ENCODE results near the gene LCE5A.

Gene LCE5A, protein sequence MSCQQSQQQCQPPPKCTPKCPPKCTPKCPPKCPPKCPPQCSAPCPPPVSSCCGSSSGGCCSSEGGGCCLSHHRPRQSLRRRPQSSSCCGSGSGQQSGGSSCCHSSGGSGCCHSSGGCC

DNA sequence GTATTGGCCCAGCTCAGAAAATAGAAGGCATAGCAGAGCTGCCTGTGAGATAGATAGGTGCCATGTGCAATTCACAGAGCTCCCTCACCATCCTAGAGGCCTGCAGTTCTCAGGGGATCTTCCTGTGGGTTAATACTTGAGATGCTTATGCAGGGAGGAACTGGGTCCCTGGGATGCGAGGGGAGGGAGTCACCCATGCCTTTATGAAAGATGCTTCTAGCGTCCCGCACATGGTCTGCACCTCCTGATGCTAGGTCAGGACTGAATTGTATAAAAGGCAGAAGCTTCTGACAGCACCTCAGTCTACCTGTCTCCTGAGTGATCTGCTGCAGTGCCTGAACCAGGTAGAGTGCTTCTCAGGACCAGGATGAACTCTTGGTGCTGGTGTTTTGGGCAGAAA is at the start of gene LCE5A:
TSS of gene LCE5A (plus strand) at position 301 of the 400 bp plus-strand sequence. CDS start 732 bp downstream, outside the sequence.
- TF ChIP-seq, protein P1, sequence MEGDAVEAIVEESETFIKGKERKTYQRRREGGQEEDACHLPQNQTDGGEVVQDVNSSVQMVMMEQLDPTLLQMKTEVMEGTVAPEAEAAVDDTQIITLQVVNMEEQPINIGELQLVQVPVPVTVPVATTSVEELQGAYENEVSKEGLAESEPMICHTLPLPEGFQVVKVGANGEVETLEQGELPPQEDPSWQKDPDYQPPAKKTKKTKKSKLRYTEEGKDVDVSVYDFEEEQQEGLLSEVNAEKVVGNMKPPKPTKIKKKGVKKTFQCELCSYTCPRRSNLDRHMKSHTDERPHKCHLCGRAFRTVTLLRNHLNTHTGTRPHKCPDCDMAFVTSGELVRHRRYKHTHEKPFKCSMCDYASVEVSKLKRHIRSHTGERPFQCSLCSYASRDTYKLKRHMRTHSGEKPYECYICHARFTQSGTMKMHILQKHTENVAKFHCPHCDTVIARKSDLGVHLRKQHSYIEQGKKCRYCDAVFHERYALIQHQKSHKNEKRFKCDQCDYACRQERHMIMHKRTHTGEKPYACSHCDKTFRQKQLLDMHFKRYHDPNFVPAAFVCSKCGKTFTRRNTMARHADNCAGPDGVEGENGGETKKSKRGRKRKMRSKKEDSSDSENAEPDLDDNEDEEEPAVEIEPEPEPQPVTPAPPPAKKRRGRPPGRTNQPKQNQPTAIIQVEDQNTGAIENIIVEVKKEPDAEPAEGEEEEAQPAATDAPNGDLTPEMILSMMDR (IDR thresholded peaks at IDR 0.05; ENCODE audit: control insufficient read depth, insufficient read depth, low read depth, low read length, missing control alignments), result no peak
- no peak for DNase-seq (ENCODE audit: low read depth)
- no peak within 1 kb of the TSS for H3K4me3 ChIP-seq (ENCODE audit: control insufficient read depth, low read depth, low read length)

DNA sequence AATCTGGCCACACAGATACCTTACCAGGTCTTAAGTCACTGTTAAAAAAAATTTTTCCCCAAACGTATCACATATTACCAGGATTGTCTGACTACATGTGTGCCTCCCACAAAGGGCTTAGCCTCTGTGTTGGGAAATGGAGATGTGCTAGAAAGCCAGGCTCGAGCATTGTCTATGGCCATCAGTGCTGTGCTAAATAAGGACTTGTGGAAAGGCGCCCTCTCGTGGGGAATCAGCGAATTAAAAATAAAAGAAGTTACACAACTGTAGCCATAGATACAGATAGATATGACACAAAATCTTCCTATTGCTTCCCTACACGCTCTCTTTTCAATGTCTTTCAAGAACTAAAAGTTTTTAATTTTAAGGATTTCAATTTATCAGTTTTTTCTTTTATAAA is 49.1 kb upstream of the LCE5A start:
- peak; percentile 27 for DNase-seq (ENCODE audit: low read depth)
- H3K4me3 ChIP-seq (ENCODE audit: control insufficient read depth, low read depth, low read length), result no peak overlapping the region
- TF ChIP-seq, protein P1 (IDR thresholded peaks at IDR 0.05; ENCODE audit: control insufficient read depth, insufficient read depth, low read depth, low read length, missing control alignments), result peak; percentile 68

DNA sequence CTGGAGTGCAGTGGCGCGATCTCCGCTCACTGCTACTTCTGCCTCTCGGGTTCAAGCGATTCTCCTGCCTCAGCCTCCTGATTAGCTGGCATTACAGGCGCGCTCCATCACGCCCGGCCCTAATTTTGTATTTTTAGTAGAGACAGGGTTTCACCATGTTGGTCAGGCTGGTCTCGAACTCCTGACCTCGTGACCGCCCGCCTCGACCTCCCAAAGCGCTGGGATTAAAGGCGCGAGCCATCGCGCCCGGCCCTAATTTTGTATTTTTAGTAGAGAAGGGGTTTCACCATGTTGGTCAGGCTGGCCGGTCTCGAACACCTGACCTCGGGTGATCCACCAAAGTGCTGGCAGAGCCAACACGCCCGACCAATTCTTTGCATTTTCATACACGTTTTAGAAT is 48.0 kb upstream of the LCE5A start:
- no peak for DNase-seq (ENCODE audit: low read depth)
- H3K4me3 ChIP-seq (ENCODE audit: control insufficient read depth, low read depth, low read length), result no peak overlapping the region
- TF ChIP-seq, protein P1 (IDR thresholded peaks at IDR 0.05; ENCODE audit: control insufficient read depth, insufficient read depth, low read depth, low read length, missing control alignments), result no peak

DNA sequence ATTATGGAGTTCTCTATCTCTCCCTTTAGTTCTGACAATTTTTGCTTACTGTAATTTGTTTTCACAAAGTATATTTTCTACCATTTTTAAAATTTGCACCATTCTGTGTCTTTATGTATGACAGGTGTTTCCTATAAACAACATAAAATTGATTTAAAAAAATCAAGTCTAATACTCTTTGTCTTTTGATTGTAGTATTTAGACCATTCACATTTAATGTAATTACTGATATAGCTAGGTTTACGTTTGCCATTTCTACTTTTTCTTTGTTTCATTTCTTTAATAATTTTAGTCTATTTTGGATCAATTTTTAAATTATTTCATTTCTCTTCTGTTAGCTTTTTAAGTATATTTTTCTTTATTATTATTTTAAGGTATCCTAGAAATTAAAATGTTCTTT is 44.4 kb upstream of the LCE5A start:
- no peak overlapping the region for H3K4me3 ChIP-seq (ENCODE audit: control insufficient read depth, low read depth, low read length)
- TF ChIP-seq, protein P1 (IDR thresholded peaks at IDR 0.05; ENCODE audit: control insufficient read depth, insufficient read depth, low read depth, low read length, missing control alignments), result no peak
- DNase-seq (ENCODE audit: low read depth), result no peak

DNA sequence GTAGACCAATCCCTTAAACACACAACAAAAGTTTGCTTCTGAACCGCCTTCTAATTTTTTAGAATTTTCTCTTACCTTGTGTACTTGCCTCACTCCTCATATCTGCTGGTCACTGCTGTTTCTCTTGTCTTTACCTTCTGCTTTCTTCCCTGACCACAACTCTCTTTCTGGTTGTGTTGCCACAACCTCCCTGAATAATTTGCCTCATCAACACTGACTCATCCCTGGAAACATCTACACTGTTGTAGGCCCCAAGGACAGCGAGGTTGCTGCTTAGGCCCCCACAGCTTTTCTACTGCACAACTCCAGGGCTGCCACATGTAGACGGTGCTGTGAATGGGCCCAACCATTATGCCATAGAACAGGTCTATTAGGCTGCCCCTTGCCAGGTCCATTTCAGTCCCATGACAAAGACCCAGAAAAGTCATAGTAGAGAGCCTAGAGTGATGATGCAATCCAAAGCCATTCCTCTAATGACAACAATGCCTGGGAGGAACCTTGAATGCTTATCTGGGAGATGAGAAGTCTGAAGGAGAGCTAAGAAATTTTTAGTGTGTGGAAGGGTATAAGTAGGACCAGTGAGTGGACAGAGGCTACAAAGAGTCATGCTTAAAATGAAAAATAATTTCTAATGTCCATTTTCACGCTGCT is 36.6 kb upstream of the LCE5A start:
- TF ChIP-seq, protein P1 (IDR thresholded peaks at IDR 0.05; ENCODE audit: control insufficient read depth, insufficient read depth, low read depth, low read length, missing control alignments), result no peak
- H3K4me3 ChIP-seq (ENCODE audit: control insufficient read depth, low read depth, low read length), result no peak overlapping the region
- DNase-seq (ENCODE audit: low read depth), result no peak

DNA sequence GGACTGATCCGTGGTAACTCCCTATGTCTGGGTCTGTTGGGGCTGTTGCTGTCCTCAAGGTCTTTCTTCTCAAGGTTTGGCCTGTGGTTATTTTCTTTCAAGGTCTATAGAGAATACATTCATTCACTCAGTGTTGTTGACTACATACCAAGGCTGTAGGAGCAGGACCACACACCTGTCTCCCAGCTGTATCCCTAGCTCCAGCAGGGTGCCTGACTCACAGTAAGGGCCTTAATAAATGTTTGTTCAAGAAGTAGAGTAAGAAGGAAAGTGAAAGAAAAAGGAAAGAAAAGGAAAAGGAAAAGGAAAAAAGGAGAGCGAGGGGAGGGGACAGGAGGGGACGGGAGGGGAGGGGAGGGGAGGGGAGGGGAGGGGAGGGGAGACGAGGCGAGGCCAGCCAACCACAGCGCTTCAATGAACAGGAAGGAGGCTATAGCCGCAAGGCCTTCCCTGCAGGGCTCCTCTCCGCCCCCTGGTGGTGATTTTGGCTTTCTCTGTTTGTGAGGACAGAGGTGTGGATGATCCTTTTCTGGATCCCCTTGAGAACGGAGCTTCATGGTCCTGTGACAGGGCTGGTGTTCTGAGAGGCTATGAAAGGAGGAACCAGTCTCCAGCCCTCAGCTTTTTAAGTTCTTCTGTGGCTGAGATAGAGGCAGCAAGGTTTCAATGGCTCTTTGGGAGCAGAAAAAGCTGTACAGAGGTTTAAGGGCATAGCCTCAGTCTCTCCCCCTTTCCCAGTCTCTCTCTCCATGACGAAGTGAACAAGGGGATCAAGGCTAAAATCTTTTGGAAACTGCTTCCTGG is 30.6 kb upstream of the LCE5A start:
- TF ChIP-seq, protein P1 (IDR thresholded peaks at IDR 0.05; ENCODE audit: control insufficient read depth, insufficient read depth, low read depth, low read length, missing control alignments), result peak; percentile 62
- DNase-seq (ENCODE audit: low read depth), result no peak
- H3K4me3 ChIP-seq (ENCODE audit: control insufficient read depth, low read depth, low read length), result no peak overlapping the region

Measured in AG09309 (cell line).